Measurements from ENCODE around the gene TEC. TPM values are rescaled to one million over a fixed set of nuclear protein-coding genes. Genes with fewer than 3 reads are reported as not detected.

Gene TEC
- total and polyA plus RNA-seq, 10 donors: 1.9 to 15.3 (median 7.2) TPM

DNA sequence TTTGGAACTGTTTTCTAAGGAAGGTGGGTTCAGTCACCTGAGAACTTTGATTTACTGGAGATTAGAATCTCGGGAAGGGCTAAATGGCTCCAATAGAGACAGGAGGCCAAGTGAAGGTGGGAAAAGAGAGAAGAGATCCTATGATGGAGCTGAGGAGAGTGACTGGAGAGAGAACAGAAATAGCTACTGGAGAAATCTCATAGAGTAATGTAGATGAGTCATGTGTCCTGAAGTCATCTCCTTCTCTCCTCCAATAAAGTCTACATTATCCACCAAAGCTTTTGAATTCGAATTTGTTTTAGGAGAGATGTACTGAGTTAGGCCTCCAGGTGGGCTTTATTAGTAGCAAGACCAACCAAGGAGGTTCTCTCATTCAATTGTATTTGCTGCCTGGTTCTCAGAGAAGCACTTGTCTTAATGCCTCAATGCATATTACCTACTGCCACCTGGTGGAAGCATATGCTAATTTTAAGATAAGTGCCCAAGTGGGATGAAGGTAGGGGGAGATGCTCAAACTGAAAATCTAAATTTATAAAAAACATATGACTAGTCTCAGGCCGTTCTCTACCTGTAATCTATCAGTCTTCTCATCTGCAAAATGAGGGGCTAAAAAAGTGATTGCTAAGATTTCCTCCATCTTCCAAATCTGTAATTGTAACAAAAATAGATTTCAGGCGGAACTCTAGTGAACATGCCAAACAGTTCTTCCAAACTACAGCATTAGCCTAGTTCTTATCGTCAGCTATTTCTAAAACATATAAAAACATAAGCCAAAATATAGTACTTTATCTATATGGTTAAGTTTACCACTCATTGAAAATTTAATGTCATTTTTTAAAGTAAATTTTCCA, 160.0 kb downstream of the TEC start:
- no peak for DNase-seq
- Histone ChIP-seq H3K27me3 (replicated peaks in 1 of 7) (no peaks in the 10 kb centered on the region), H3K4me1 (no peaks in the 10 kb centered on the region), H3K4me3 (no peak overlapping the region), H3K36me3 (no peaks in the 10 kb centered on the region), H3K27ac (no peak overlapping the region), H3K9me3 (no peaks in the 10 kb centered on the region)
- no peak for TF ChIP-seq POLR2A (IDR thresholded peaks at IDR 0.05)
- TF ChIP-seq, protein P1, sequence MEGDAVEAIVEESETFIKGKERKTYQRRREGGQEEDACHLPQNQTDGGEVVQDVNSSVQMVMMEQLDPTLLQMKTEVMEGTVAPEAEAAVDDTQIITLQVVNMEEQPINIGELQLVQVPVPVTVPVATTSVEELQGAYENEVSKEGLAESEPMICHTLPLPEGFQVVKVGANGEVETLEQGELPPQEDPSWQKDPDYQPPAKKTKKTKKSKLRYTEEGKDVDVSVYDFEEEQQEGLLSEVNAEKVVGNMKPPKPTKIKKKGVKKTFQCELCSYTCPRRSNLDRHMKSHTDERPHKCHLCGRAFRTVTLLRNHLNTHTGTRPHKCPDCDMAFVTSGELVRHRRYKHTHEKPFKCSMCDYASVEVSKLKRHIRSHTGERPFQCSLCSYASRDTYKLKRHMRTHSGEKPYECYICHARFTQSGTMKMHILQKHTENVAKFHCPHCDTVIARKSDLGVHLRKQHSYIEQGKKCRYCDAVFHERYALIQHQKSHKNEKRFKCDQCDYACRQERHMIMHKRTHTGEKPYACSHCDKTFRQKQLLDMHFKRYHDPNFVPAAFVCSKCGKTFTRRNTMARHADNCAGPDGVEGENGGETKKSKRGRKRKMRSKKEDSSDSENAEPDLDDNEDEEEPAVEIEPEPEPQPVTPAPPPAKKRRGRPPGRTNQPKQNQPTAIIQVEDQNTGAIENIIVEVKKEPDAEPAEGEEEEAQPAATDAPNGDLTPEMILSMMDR (IDR thresholded peaks at IDR 0.05 in 8 of 11, conservative IDR thresholded peaks at IDR 0.05 in 3 of 11): peak in 8 of 11 experiments; percentile 18 to 61 (median 36)
- intact Hi-C loops (cut with DNase I; ENCODE audit: low total_unique reads): no loop called here
- 69 to 79% (median 72%) methylated on average over 5 of the region's 5 CpGs for WGBS, 5 donors

DNA sequence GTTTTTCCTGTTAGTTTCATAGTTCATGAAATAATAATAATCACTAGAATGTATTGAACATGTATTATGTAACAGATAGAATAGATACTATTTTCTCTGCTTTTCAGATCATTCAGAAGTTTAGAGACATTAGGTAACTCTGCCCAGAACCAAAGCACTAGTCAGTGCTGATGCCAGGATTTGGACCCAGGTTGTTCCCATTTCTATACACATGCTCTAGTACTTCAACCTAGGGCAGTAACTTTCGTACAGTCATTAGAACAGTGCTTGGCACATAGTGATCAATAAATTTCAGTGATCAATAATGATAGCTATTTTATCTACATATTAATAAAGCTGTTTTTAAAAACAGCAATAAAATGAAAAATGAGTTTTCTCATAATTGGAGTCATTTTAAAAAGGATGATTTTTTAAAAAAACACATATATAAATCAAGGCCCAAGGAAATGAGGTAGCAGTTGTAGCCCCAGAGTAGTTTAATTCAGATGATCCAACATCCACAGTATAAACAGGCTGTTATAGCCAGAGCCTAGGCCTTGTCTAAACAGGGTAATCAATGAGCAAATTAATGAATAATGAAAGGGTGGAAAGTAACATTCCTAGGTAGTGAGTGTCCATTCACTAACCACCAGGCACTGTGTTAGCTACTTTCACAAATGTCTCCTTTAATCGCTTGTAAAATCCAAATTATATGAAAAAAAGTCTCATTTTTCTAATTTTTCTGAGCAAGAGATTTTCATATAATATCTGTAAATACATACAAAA, 161.1 kb downstream of the TEC start:
- 89 to 96% (median 94%) methylated on average over 2 of the region's 2 CpGs for WGBS, 5 donors
- H3K4me3 ChIP-seq: no peak overlapping the region
- peaks cover 0 to 4% (median 0%) of the 10 kb centered on the region in 6 donors for H3K36me3 ChIP-seq
- no peaks in the 10 kb centered on the region for H3K9me3 ChIP-seq
- intact Hi-C loops (cut with DNase I; ENCODE audit: low total_unique reads): no loop called here
- no peak for TF ChIP-seq POLR2AphosphoS5 (IDR thresholded peaks at IDR 0.05)
- TF ChIP-seq, protein P1 (IDR thresholded peaks at IDR 0.05 in 8 of 11, conservative IDR thresholded peaks at IDR 0.05 in 3 of 11): no peak
- TF ChIP-seq POLR2A (IDR thresholded peaks at IDR 0.05): no peak
- no peaks in the 10 kb centered on the region for H3K27me3 ChIP-seq (replicated peaks in 1 of 7)
- DNase-seq: no peak
- H3K27ac ChIP-seq: no peak overlapping the region
- no peaks in the 10 kb centered on the region for H3K4me1 ChIP-seq

DNA sequence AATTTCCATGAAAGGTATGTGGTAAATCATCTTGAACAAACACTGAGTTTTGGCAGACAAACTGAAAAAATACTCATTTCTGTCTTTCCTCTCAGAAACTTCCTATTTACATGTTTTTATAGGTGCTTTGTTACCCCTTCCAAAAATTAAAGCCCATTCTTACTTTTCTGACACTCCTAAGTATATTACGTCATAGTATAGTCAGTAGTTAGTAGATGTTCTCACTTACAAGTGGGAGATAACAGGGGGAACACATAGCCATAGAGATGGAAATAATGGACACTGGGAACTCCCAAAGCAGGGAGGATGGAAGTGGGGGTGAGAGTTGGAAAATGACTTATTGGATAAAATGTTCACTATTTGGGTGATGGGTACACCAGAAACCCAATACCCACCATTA, 164.4 kb downstream of the TEC start:
- TF ChIP-seq, protein P1 (IDR thresholded peaks at IDR 0.05 in 8 of 11, conservative IDR thresholded peaks at IDR 0.05 in 3 of 11): no peak
- no peak for TF ChIP-seq POLR2A (IDR thresholded peaks at IDR 0.05)
- no peak for TF ChIP-seq POLR2AphosphoS5 (IDR thresholded peaks at IDR 0.05)
- 89 to 98% (median 97%) methylated on average over 1 of the region's 1 CpG for WGBS, 5 donors

More for the DNA sequence above, 164.4 kb downstream of the TEC start:
- DNase-seq: no peak
- H3K27me3 ChIP-seq (replicated peaks in 1 of 7): no peaks in the 10 kb centered on the region
- H3K4me3 ChIP-seq: no peak overlapping the region
- peaks cover 0 to 10% (median 0%) of the 10 kb centered on the region in 6 donors for H3K36me3 ChIP-seq
- intact Hi-C loops (cut with DNase I; ENCODE audit: low total_unique reads): no loop called here
- no peak overlapping the region for H3K27ac ChIP-seq
- H3K9me3 ChIP-seq: no peaks in the 10 kb centered on the region
- H3K4me1 ChIP-seq: no peaks in the 10 kb centered on the region

Data from spleen (tissue), 11 donors.